Suppressor macrophage (primary cell): Measurements from ENCODE around the gene ZNF44.
A peak's percentile ranks its signal among the peaks of the same experiment; 100 is the strongest.

Source experiments
- DNase-seq, 4 experiments: peaks; one replicate each; pipeline ENCODE4 v3.0.0-alpha.2; 2020 to 2022

The ZNF44 gene

GRCh38 chr19:12261554-12261953 is 33.1 kb downstream of the ZNF44 start:
- DNase-seq: no peak

DNA sequence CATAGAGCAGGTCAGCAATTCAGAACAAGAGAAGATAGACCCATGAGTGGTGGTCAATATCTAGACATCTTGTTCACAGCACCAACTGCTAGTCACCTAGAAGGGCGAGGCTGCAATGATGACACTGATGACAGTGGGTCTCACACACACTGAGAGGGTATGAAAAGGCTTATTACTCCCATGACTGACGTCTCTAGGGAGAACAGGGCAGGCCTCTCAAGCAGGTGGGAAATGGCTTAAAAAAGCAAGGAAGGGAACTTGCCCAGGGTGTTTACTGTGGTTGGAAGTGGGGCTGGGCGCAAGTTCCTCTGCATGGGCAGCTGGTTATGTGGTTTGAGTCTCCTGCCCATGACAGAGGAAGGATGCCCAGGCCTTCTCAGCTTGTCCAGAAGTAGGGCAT is 33.8 kb downstream of the ZNF44 start:
- DNase-seq: no peak

GRCh38 chr19:12260236-12260635 is 34.4 kb downstream of the ZNF44 start:
- no peak for DNase-seq

- no peak for DNase-seq
Observed at GRCh38 chr19:12255372-12255771, 39.3 kb downstream of the ZNF44 start.

GRCh38 chr19:12247644-12248222 is 47.0 kb downstream of the ZNF44 start:
- no peak for DNase-seq

- no peak for DNase-seq
Observed at GRCh38 chr19:12244370-12244769, 50.3 kb downstream of the ZNF44 start.

DNA sequence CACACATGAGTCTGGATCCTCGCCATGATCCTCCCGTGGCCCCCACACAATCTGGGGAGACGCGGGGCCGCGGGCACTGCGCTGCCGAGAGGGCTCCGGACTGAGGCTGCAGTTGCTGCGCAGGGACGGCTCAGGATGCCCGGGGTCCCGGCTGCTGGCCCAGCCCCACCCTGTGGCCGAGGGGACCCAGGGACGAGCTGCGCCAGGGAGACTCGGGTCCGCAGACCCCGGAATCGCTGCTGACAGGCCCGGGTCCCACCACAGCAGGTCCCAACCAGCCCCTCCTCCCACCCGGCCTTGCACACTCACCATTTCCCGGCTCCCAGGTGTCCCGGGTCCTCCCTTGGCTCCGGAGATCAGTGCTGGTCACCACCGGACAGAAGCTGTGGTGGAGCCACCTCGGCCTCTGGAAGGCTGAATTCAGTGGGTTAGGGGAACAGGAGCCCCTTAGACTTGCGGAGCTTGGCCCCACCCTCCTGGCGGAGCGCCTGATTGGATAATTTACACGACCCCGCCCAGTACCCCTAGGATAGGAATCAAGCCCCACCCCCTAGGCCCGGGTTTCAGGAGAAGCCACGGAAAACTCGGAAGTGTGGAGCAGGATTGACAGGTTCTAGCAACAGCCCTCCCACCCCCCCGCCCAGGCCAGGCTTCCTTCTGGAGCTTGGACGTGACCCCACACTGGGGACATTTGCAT is 57.4 kb downstream of the ZNF44 start:
- DNase-seq: no peak

DNA sequence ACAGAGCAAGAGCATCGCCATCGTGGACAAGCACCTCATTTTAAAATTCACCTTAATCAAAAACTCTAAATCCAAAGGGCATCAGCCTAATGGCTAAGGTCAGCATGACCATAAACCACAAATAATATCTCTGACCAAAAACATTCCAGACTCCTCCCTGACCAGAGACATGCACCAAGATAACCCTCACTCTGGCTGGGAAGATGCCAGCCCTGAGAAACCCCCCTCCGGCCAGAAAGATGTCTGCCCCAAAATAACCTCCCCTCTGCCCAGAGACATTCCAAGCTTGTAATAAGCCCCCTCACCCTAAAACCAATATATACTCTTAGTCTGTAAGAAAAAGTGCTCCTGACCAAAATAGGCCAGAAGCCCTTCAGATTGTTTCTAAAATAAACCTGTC is 61.7 kb downstream of the ZNF44 start:
- DNase-seq: no peak

DNA sequence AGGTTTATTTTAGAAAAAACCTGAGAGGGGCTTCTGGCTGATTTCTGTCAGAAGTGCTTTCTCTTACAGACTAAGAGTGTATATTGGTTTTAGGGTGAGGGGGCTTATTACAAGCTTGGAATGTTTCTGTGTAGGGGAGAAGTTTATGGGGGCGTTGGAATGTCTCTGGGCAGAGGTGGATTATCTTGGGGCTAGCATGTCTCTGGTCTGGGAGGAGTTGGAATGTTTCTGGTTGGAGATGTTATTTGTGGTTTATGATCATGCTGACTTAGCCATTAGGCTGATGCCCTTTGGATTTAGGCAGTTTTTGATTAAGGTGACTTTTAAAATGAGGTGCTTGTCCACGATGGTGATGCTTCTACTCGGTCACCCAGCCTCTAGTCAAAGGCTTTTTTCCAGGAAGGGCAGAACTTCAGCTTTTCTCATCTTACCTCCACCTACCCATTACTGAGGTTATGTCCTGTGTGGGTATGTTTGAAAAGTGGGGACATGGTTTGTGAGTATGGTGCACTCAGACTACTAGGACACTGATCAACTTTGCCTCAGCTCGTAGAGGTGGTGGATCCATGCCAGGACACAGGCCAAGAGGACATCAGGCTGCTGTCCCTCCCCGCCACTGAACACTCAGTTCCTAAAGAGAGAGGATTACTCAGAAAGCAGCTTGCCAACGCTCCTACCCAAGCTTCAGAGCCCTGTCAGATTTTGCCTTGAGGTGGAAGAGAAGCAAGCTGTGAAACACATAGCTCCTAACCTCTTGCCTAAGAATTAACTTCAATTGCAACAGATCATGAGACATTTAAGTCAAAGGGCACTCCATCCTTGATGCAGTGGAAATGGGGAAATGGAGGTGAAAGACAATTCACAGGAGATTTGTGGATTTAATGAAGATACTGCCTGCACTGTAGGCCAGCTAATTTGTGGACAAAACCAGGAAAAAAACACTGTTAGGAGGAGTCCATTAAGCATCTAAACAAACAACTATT is 63.6 kb downstream of the ZNF44 start:
- peak in 2 of 4 experiments; percentile 40 for DNase-seq

DNA sequence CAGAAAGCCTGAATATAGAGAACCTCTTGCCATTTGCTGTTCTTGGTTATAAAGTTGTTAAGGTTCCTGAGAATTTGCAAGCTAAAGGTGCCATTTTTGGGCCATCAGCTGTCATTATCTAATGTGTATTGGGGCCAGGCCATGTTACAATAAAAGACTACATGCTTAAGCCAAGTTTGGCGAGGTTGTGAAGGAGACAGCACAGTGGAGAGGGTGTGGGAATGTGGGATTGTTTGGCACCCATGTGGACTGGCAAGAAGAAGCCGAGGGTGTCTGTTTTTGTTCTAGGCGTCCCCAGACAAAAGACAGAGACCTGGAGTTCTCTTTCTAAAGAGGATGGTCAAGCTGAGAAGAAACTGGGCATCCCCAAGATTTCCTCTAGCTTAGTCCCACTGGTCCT is 64.7 kb downstream of the ZNF44 start:
- no peak for DNase-seq

- DNase-seq: no peak
Observed at GRCh38 chr19:12224676-12225075, 70.0 kb downstream of the ZNF44 start.

DNA sequence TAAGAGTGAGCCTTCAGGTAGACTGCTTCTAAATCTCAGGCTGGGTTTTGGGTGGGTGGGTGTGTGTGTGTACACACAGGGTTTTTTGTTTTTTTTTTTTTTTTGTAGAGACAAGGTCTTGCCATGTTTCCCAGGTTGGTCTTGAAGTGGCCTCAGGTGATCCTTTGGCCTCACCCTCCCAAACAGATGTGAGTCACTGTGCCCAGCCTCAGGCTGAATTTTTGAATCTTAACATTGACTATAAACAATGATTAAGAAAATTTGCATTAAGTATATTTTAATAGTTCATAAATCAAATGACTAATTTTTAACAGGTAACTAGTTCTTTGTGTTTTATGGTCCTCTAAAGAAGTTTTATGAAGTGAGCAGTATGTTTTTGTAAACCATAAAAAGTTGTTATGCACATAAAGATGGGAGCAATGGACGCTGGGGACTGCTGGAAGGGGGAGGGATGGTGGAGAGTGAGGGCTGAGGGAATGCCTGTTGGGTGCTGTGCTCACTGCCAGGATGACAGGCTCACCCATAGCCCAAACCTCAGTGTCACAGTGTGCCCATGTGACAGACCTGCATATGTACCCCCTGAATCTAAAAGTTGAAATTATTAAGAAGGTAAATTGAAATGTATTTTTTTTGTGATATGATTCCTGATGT is 71.6 kb downstream of the ZNF44 start:
- DNase-seq: no peak
